ENCODE measurements around the gene ACTRT2.

Gene ACTRT2

DNA sequence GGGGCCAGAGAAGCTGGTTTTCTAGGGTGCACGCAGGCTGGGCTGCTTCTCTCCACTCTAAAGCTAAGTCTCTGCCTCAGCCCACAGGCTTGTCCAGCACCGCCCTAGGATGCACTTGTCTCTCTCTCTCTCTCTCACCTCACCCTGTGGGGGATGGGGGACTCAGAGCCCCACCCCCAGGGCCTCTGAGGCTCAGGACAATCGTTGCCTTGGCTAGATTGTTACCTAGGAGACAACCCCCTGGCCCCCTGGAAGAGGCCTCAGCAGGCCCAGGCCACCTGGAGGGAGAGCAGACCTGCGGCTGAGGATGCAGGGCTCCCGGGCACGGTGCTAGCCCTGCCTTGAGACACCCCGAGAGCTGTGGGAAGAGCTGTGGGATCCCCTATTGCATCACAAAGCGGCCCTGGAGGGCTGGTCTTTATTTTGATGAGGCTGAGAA is at the start of gene ACTRT2:
TSS of gene ACTRT2 (plus strand) at position 235 of the 439 bp plus-strand sequence. CDS start 220 bp downstream, outside the sequence.
- Histone ChIP-seq H3K27ac (ENCODE audit: poor library complexity, severe bottlenecking) (no peak within 1 kb of the TSS), H3K27me3 (ENCODE audit: insufficient read depth, poor library complexity, severe bottlenecking) (no peaks in the 10 kb centered on the region), H3K36me3 (ENCODE audit: low read depth) (no peaks in the 10 kb centered on the region), H3K4me3 (ENCODE audit: severe bottlenecking) (no peak within 1 kb of the TSS), H3K9me3 (ENCODE audit: severe bottlenecking) (no peaks in the 10 kb centered on the region), H3K4me1 (ENCODE audit: insufficient read depth, poor library complexity, severe bottlenecking) (no peaks in the 10 kb centered on the region)
- DNase-seq (ENCODE audit: low spot score): no peak
- no peak for ATAC-seq (ENCODE audit: low read depth)
- TF ChIP-seq, protein P1, sequence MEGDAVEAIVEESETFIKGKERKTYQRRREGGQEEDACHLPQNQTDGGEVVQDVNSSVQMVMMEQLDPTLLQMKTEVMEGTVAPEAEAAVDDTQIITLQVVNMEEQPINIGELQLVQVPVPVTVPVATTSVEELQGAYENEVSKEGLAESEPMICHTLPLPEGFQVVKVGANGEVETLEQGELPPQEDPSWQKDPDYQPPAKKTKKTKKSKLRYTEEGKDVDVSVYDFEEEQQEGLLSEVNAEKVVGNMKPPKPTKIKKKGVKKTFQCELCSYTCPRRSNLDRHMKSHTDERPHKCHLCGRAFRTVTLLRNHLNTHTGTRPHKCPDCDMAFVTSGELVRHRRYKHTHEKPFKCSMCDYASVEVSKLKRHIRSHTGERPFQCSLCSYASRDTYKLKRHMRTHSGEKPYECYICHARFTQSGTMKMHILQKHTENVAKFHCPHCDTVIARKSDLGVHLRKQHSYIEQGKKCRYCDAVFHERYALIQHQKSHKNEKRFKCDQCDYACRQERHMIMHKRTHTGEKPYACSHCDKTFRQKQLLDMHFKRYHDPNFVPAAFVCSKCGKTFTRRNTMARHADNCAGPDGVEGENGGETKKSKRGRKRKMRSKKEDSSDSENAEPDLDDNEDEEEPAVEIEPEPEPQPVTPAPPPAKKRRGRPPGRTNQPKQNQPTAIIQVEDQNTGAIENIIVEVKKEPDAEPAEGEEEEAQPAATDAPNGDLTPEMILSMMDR (IDR thresholded peaks at IDR 0.05; ENCODE audit: poor library complexity, severe bottlenecking): no peak

DNA sequence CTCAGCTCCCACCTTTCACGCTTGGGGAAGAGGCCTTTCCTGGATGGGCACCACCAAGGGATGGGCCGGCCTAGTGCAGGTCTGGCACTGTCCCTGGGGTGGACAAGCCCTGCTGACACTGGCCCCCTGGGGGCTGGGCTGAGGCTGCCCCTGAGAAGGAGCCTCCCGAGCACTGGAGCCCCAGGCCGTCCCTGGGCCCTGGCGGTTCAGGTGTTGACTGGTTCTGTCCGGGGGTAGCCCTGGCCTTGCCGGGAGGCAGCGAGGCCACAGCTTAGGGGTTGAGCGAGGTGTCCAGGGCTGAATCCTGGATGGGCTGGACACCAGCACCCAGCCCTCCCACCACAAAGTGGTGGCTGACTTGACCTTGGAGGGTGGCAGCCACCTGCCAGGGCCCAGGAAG is 49.7 kb upstream of the ACTRT2 start:
- Histone ChIP-seq H3K4me1 (ENCODE audit: insufficient read depth, poor library complexity, severe bottlenecking) (no peaks in the 10 kb centered on the region), H3K4me3 (ENCODE audit: severe bottlenecking) (no peak overlapping the region), H3K27ac (ENCODE audit: poor library complexity, severe bottlenecking) (no peak overlapping the region), H3K9me3 (ENCODE audit: severe bottlenecking) (no peaks in the 10 kb centered on the region), H3K36me3 (ENCODE audit: low read depth) (no peaks in the 10 kb centered on the region), H3K27me3 (ENCODE audit: insufficient read depth, poor library complexity, severe bottlenecking) (no peaks in the 10 kb centered on the region)
- DNase-seq (ENCODE audit: low spot score) (peak; percentile 45), ATAC-seq (ENCODE audit: low read depth) (no peak)
- TF ChIP-seq, protein P1 (IDR thresholded peaks at IDR 0.05; ENCODE audit: poor library complexity, severe bottlenecking): no peak

DNA sequence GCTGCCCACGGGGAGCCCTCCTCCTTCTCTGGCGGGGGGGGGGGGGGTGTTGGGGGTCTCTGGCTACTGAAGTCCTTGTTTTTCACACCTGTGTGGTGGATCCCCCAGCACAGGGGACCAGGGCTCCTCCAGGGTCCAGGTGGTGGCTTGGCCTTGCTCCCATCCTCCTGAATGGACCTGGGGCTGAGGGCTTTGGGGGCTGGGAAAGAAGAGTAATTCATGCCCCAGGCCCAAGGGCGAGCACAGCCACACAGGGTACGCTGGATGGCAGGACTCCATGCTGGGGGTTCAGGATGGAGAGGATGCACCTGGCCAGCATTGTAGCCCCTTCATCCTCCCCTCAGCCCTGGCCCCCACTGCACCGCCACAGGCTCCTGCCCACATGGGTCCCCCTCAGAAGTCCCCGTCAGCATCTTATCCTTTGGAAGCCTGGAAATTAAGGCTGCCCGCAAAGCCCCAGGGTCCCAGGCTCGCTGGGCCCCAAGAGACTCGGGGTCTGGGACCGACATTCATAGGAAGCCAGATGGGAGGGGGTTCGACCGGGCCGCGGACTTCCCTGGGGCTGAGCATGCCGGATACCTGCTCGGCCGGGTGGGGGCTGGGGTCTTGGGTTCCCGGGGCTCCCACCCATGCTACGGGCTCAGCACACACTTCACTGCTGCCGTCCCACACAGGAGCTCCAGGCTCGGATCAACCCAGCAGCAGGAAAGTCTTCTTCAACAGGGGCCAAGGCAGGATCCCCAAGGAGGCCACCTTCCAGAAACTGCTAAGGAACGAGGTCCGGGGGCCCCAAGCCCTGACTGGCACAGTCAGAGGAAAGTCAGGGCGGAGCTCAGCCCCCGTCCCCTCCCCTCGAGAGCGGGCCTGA is 49.0 kb upstream of the ACTRT2 start:
- no peak for ATAC-seq (ENCODE audit: low read depth)
- H3K4me3 ChIP-seq (ENCODE audit: severe bottlenecking): no peak overlapping the region
- DNase-seq (ENCODE audit: low spot score): peak; percentile 49
- no peak overlapping the region for H3K27ac ChIP-seq (ENCODE audit: poor library complexity, severe bottlenecking)
- TF ChIP-seq, protein P1 (IDR thresholded peaks at IDR 0.05; ENCODE audit: poor library complexity, severe bottlenecking): no peak
- no peaks in the 10 kb centered on the region for H3K4me1 ChIP-seq (ENCODE audit: insufficient read depth, poor library complexity, severe bottlenecking)
- H3K9me3 ChIP-seq (ENCODE audit: severe bottlenecking): no peaks in the 10 kb centered on the region
- H3K27me3 ChIP-seq (ENCODE audit: insufficient read depth, poor library complexity, severe bottlenecking): no peaks in the 10 kb centered on the region
- H3K36me3 ChIP-seq (ENCODE audit: low read depth): no peaks in the 10 kb centered on the region

DNA sequence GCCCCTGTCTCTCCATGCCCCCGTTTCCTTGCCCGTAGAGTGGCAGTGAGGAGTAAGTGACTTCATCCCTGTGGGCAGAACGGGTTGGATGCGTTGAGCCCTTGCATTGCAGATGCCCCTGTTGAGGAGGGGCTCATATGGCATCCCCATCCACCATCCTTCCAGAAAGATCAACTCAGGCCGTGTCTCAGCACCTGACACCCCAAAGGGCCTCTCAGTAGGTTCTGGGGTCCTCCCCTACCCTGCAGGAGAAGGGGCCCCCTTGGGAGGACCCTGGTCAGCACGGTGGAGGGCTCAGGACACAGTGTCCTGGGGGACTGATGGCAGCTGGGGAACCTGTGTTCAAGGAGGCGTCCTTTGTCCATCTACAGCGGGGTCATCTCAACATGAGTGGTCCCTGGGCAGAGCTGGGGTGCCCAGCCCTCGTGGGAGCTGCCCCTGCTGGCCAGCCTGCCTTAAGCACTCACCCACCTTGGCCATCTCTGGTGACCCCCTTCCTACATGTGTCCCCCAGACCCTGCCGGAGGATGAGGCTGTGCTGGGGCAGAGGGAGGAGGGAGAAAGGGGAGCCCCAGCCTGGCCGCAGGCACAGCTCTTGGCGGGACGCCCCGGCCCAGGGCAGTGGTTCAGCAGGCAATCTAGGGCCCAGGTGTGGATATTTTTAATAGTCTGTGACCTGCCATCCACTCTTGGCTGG is 48.2 kb upstream of the ACTRT2 start:
- H3K9me3 ChIP-seq (ENCODE audit: severe bottlenecking): no peaks in the 10 kb centered on the region
- no peak overlapping the region for H3K27ac ChIP-seq (ENCODE audit: poor library complexity, severe bottlenecking)
- ATAC-seq (ENCODE audit: low read depth) (no peak), DNase-seq (ENCODE audit: low spot score) (no peak)
- H3K4me3 ChIP-seq (ENCODE audit: severe bottlenecking): no peak overlapping the region
- TF ChIP-seq, protein P1 (IDR thresholded peaks at IDR 0.05; ENCODE audit: poor library complexity, severe bottlenecking): no peak
- no peaks in the 10 kb centered on the region for H3K36me3 ChIP-seq (ENCODE audit: low read depth)
- H3K4me1 ChIP-seq (ENCODE audit: insufficient read depth, poor library complexity, severe bottlenecking): no peaks in the 10 kb centered on the region
- H3K27me3 ChIP-seq (ENCODE audit: insufficient read depth, poor library complexity, severe bottlenecking): no peaks in the 10 kb centered on the region
